Activated T-cell treated with anti-CD3 and anti-CD28 coated beads for 4 hours (primary cell): ENCODE measurements around the gene NLGN1.

Experiments used
- DNase-seq: peaks from one replicate; pipeline ENCODE4 v3.0.0-alpha.2; 2020

The NLGN1 gene

GRCh38 chr3:174020156-174020555 is 622.6 kb downstream of the NLGN1 start:
- DNase-seq = no peak

GRCh38 chr3:174023421-174023820 is 625.9 kb downstream of the NLGN1 start:
- DNase-seq = no peak

- DNase-seq = no peak
These were observed 631.1 kb downstream of the NLGN1 start for GRCh38 chr3:174028673-174029072.

GRCh38 chr3:174035328-174035886 is 637.9 kb downstream of the NLGN1 start:
- no peak for DNase-seq

- no peak for DNase-seq
These were observed 648.8 kb downstream of the NLGN1 start for GRCh38 chr3:174046311-174046710.

- DNase-seq = no peak
These were observed 651.9 kb downstream of the NLGN1 start for GRCh38 chr3:174049472-174049871.

GRCh38 chr3:174051191-174051590 is 653.6 kb downstream of the NLGN1 start:
- no peak for DNase-seq

GRCh38 chr3:174058804-174059203 is 661.3 kb downstream of the NLGN1 start:
- DNase-seq = no peak

GRCh38 chr3:174060431-174060830 is 662.9 kb downstream of the NLGN1 start:
- DNase-seq = no peak

GRCh38 chr3:174061162-174061561 is 663.6 kb downstream of the NLGN1 start:
- DNase-seq = no peak

- no peak for DNase-seq
These were observed 664.2 kb downstream of the NLGN1 start for GRCh38 chr3:174061731-174062130.

- DNase-seq = no peak
These were observed 665.4 kb downstream of the NLGN1 start for GRCh38 chr3:174062923-174063322.

- no peak for DNase-seq
These were observed 670.5 kb downstream of the NLGN1 start for GRCh38 chr3:174068035-174068434.

GRCh38 chr3:174072675-174073074 is 675.1 kb downstream of the NLGN1 start:
- DNase-seq = no peak

- no peak for DNase-seq
These were observed 686.2 kb downstream of the NLGN1 start for GRCh38 chr3:174083706-174084105.

GRCh38 chr3:174089592-174089991 is 692.0 kb downstream of the NLGN1 start:
- no peak for DNase-seq

- no peak for DNase-seq
These were observed 697.1 kb downstream of the NLGN1 start for GRCh38 chr3:174094669-174095068.

- DNase-seq = no peak
These were observed 700.1 kb downstream of the NLGN1 start for GRCh38 chr3:174097686-174098085.

- DNase-seq = no peak
These were observed 701.2 kb downstream of the NLGN1 start for GRCh38 chr3:174098746-174099145.

- no peak for DNase-seq
These were observed 702.2 kb downstream of the NLGN1 start for GRCh38 chr3:174099724-174100123.

- DNase-seq = no peak
These were observed 703.2 kb downstream of the NLGN1 start for GRCh38 chr3:174100744-174101143.

GRCh38 chr3:174101244-174101643 is 703.7 kb downstream of the NLGN1 start:
- no peak for DNase-seq

GRCh38 chr3:174102274-174102673 is 704.7 kb downstream of the NLGN1 start:
- no peak for DNase-seq

GRCh38 chr3:174102866-174103265 is 705.3 kb downstream of the NLGN1 start:
- DNase-seq = no peak

- no peak for DNase-seq
These were observed 713.2 kb downstream of the NLGN1 start for GRCh38 chr3:174110761-174111160.

- DNase-seq = no peak
These were observed 714.2 kb downstream of the NLGN1 start for GRCh38 chr3:174111776-174112175.
